GM18526 (cell line): ENCODE measurements around the gene MAGEA1.

Experiments used
- POLR2A ChIP-seq: IDR thresholded peaks from 3 replicates; pipeline ENCODE4 v1.6.1; 2011; ENCODE audit not compliant: insufficient read length; ENCODE audit errors: extremely low read depth

The MAGEA1 gene

GRCh38 chrX:153179131-153179530 lies at the start of gene MAGEA1:
Gene MAGEA1, plus strand, starts transcription at chrX:153179284. Its CDS starts 3,106 bp downstream, at chrX:153182390.
- TF ChIP-seq POLR2A: no peak

DNA sequence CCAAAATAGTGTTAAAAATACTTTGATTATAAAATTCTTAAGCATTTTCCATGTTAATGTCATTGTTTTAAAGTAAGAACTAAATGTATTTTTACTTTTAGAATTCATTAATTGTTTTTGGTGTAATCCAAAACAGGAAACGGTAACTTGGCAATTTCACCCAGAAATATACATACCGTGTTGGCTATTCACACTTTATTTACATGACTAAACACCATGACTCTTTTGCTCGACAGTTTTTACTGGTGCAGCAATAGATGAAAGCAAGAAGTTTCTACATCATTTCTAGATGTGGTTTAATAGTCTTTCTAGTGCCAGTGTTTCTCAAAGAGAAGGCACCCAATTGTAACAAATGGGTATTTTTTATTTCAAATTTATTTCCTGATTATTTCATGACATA lies 25.6 kb upstream of the MAGEA1 start:
- TF ChIP-seq POLR2A: no peak

GRCh38 chrX:153157450-153157849 lies 21.6 kb upstream of the MAGEA1 start:
- TF ChIP-seq POLR2A: no peak

DNA sequence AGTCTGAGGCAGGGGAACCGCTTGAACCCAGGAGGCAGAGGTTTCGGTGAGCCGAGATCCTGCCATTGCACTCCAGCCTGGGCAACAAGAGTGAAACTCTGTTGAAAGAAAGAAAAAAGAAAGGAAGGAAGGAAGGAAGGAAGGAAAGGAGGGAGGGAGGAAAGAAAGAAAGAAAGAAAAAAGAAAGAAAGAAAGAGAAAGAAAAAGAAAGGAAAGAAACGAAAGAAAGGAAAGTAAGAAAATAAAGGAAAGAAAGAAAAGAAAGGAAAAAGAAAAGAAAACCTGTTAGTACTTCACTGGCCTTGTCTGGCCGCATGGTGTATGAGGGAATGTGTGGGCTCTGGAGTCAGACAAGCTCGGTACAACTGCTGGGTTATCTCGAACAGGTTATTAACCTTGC lies 20.8 kb upstream of the MAGEA1 start:
- no peak for TF ChIP-seq POLR2A

DNA sequence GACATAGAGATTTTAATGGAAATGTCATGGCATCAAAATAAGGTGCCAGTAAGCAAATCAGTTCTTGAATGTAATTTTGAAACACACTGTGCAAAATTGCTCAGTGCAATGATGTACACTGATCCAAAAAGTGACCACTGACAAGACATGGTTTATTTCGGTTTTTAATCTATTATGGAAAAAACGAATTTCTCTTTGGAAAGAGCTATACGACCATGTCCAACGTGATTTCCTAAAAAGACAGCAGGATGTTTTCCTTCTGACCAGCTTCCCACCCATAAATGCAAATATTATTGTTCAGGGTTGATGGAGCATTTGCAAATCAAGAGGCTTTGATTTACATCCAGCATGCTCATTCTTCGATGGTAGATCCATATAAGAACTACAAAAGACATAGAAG lies 17.1 kb upstream of the MAGEA1 start:
- TF ChIP-seq POLR2A: no peak

DNA sequence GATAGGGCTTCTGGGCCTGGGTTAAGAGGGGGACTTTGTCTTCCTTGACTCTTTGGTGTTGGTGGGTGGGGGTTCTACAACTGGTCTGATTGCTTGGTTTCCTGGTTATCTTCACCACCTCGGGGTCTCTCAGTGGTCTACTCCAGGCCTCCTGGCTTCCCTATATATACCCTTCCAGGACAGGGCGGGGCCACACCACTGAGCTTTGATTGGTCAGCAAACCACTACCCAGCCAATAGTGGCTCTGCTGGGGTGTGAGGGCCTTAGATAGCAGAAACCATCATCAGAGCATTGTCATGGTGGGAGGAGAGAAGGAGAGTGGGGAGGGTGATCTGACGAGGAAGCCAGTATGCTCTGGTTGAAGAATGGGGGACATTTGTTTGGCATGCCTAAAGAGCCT lies 14.4 kb upstream of the MAGEA1 start:
- TF ChIP-seq POLR2A: no peak

DNA sequence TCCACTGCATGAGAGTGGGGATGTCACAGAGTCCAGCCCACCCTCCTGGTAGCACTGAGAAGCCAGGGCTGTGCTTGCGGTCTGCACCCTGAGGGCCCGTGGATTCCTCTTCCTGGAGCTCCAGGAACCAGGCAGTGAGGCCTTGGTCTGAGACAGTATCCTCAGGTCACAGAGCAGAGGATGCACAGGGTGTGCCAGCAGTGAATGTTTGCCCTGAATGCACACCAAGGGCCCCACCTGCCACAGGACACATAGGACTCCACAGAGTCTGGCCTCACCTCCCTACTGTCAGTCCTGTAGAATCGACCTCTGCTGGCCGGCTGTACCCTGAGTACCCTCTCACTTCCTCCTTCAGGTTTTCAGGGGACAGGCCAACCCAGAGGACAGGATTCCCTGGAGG lies 2.7 kb downstream of the MAGEA1 start:
- no peak for TF ChIP-seq POLR2A

GRCh38 chrX:153184787-153185186 lies 5.7 kb downstream of the MAGEA1 start:
- no peak for TF ChIP-seq POLR2A

DNA sequence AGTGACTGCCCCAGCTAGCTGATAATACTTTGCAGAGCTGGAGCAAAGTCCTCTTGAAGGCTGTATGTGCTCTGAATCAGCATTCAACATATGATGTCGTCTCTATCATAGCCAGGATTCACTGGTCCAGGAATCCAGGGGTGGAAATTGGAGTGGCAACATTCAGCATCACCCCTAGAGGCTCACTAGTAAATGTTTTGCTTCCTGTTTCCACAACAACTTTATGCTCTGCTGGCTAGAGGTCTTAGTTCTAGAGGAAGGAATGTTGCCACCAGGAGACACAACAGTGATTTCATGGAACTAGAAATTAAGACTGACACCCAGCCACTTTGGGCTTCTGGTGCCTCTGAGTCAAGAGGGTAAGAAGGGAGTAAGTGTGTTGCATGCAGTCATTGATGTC lies 11.3 kb downstream of the MAGEA1 start:
- TF ChIP-seq POLR2A: no peak

GRCh38 chrX:153200462-153200861 lies 21.4 kb downstream of the MAGEA1 start:
- TF ChIP-seq POLR2A: no peak

GRCh38 chrX:153206425-153207046 lies 27.5 kb downstream of the MAGEA1 start:
- no peak for TF ChIP-seq POLR2A

- TF ChIP-seq POLR2A: no peak
Observed at GRCh38 chrX:153209347-153209746, 30.3 kb downstream of the MAGEA1 start.

DNA sequence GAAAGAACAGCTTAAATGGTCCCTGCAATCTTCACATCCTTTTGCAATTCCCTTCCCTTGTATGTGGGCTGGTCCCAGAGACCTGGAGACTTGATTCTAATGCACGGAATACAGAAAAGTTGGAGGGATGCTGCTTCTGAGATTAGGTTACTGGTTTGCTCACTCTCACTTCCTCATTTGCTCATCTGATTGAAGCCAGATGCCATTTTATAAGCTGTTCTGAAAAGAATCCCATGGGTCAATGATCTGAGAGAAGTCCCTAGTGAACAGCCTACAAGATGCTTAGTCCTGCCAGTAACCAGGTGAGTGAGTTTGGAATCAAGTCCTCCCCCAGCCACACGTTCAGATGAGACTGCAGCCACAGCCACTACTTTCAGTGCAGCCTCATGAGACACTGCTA lies 35.9 kb downstream of the MAGEA1 start:
- no peak for TF ChIP-seq POLR2A

- TF ChIP-seq POLR2A: no peak
Observed at GRCh38 chrX:153216926-153217325, 37.8 kb downstream of the MAGEA1 start.

DNA sequence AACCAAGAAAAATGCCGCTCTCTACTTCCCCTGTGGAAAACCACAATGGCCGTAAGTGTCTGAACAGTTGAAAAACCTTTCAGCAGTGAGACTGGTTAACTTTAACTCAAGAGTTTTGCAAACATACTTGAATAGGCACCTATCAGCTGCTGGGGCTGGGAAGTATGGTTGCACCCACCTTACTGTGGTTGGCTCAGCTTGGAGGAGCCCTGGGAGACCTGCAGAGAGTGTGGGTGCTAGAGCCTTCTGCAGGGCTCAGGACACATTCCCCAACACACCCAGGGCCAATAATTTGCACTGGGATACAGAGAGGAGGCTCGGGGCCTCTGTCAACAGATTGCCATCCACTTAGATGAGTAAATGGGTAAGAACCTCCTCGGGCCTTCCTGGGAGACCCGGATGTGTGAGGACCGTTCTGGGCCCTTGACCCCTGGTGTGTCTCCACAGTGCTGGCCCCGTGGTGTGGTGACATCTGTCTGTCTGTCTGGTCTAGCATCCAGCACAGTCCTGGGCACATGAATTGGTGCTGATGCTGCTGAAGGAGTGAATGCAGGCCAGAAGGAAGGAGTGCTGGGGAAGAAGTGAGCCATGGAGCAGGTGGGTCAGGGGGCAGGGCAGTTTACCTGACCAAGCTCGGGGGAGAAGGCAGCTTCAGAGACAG lies 46.5 kb downstream of the MAGEA1 start:
- no peak for TF ChIP-seq POLR2A

DNA sequence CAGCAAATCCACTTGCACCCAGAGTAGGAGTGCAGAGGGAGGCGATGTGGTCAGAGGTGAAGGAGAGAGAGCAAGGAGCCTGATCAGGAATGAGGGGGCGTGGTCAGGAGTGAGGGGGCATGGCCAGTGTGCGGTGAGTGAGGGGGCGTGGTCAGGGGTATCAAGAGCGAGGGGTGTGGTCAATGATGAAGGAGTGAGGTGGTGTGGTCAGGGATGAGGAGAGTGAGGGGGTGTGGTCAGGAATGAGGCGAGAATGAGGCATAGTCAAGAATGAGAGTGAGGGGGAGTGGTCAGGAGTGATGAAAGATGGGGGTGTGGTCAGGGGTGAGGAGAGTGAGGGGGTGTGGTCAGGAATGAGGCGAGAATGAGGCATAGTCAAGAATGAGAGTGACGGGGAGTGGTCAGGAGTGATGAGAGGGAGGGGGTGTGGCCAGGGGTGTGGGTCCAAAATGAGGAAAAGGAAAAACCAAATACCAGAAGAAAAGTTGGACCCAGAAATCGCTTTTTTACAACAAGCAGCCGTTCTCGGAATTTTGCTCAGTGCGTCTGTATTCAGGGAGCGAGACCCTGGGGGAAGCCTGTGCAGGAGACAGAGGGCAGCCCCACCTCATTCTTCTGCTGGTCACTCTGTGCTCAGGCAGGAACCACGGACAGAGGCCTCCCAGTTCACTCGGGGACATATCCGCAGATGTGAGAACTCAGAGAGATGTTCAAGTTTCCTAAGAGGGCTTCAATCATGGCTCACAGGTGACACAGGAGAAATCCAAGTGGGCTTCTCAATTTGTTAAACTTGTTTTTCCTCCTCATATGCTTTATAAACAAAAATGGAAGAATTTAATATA lies 47.5 kb downstream of the MAGEA1 start:
- TF ChIP-seq POLR2A: no peak
